HepG2 (cell line): ENCODE results near the gene AEN. TPM values are rescaled to one million over a fixed set of nuclear protein-coding genes. Genes with fewer than 3 reads are reported as not detected.

ENCODE experiments used
- ARID2 ChIP-seq: sonication (generic); formaldehyde crosslinking; IDR thresholded peaks from 2 replicates; pipeline ENCODE4 v1.8.1; 2022; ENCODE audit warnings: mild to moderate bottlenecking, missing genetic modification reagents, borderline replicate concordance
- BRD4 ChIP-seq: sonication (generic); formaldehyde crosslinking; IDR thresholded peaks from 2 replicates; pipeline ENCODE4 v1.4.0; 2020; ENCODE audit warnings: missing genetic modification reagents
- GABPB1 ChIP-seq: IDR thresholded peaks from 2 replicates; pipeline ENCODE4 v1.6.1; 2016; ENCODE audit warnings: mild to moderate bottlenecking, missing genetic modification reagents, moderate library complexity, missing compliant biosample characterization
- GLI4 ChIP-seq: sonication (generic); formaldehyde crosslinking; IDR thresholded peaks from 2 replicates; pipeline ENCODE4 v1.5.1; 2020; ENCODE audit warnings: missing genetic modification reagents, mild to moderate bottlenecking, moderate library complexity, borderline replicate concordance
- HNRNPL ChIP-seq: fragments of 200-400 bp; formaldehyde crosslinking; IDR thresholded peaks from 2 replicates; pipeline ENCODE4 v1.6.1; 2017; ENCODE audit warnings: mild to moderate bottlenecking, low read depth, low read length
- HNRNPLL ChIP-seq: fragments of 200-400 bp; formaldehyde crosslinking; IDR thresholded peaks from 2 replicates; pipeline ENCODE4 v1.6.1; 2017; ENCODE audit warnings: mild to moderate bottlenecking, low read depth, low read length; ENCODE audit not compliant: poor library complexity, severe bottlenecking
- ISL2 ChIP-seq: sonication (generic); formaldehyde crosslinking; IDR thresholded peaks from 2 replicates; pipeline ENCODE4 v1.5.0; 2020; ENCODE audit warnings: missing genetic modification reagents
- JUND ChIP-seq: sonication (generic); formaldehyde crosslinking; IDR thresholded peaks from 2 replicates; pipeline ENCODE4 v1.8.0; 2022; ENCODE audit warnings: mild to moderate bottlenecking, missing genetic modification reagents
- MEF2D ChIP-seq: sonication (generic); formaldehyde crosslinking; IDR thresholded peaks from 2 replicates; pipeline ENCODE4 v1.5.1; 2020; ENCODE audit warnings: mild to moderate bottlenecking, missing genetic modification reagents
- NFYB ChIP-seq: sonication (generic); formaldehyde crosslinking; IDR thresholded peaks from 2 replicates; pipeline ENCODE4 v1.4.0; 2020; ENCODE audit warnings: missing genetic modification reagents
- PHF8 ChIP-seq: sonication (generic); formaldehyde crosslinking; IDR thresholded peaks from 2 replicates; pipeline ENCODE4 v1.5.0; 2020; ENCODE audit warnings: missing genetic modification reagents
- RAD51 ChIP-seq: fragments of 450-650 bp; IDR thresholded peaks from 2 replicates; pipeline ENCODE4 v1.6.1; 2016; ENCODE audit warnings: borderline replicate concordance
- SALL2 ChIP-seq: sonication (generic); formaldehyde crosslinking; IDR thresholded peaks from 2 replicates; pipeline ENCODE4 v1.8.1; 2023; ENCODE audit warnings: mild to moderate bottlenecking, missing genetic modification reagents, inconsistent platforms
- SP2 ChIP-seq: sonication (generic); formaldehyde crosslinking; IDR thresholded peaks from 2 replicates; pipeline ENCODE4 v1.5.1; 2020; ENCODE audit warnings: mild to moderate bottlenecking, missing genetic modification reagents
- XRCC5 ChIP-seq: fragments of 200-400 bp; formaldehyde crosslinking; optimal IDR thresholded peaks from 2 replicates; pipeline ENCODE3; 2017; ENCODE audit warnings: mild to moderate bottlenecking, low read length
- YEATS2 ChIP-seq: sonication (generic); formaldehyde crosslinking; IDR thresholded peaks from 2 replicates; pipeline ENCODE4 v1.4.0; 2020; ENCODE audit warnings: missing genetic modification reagents, borderline replicate concordance
- ZBTB26 ChIP-seq: IDR thresholded peaks from 2 replicates; pipeline ENCODE4 v1.6.1; 2016; ENCODE audit warnings: missing compliant biosample characterization, missing genetic modification reagents, borderline replicate concordance
- ZBTB46 ChIP-seq: sonication (generic); formaldehyde crosslinking; IDR thresholded peaks from 2 replicates; pipeline ENCODE4 v1.4.0; 2020; ENCODE audit warnings: mild to moderate bottlenecking, missing genetic modification reagents, borderline replicate concordance
- ZMYM3 ChIP-seq: sonication (generic); formaldehyde crosslinking; IDR thresholded peaks from 2 replicates; pipeline ENCODE4 v1.5.1; 2020; ENCODE audit warnings: mild to moderate bottlenecking, missing genetic modification reagents
- ZNF232 ChIP-seq: sonication (generic); formaldehyde crosslinking; IDR thresholded peaks from 2 replicates; pipeline ENCODE4 v1.4.0; 2020; ENCODE audit warnings: missing genetic modification reagents, borderline replicate concordance
- ZNF292 ChIP-seq: sonication (generic); formaldehyde crosslinking; IDR thresholded peaks from 2 replicates; pipeline ENCODE4 v1.8.1; 2022; ENCODE audit warnings: mild to moderate bottlenecking, low read depth, missing genetic modification reagents, borderline replicate concordance
- ZNF335 ChIP-seq: sonication (generic); formaldehyde crosslinking; IDR thresholded peaks from 2 replicates; pipeline ENCODE4 v1.4.0; 2020; ENCODE audit warnings: missing genetic modification reagents
- ZNF549 ChIP-seq: sonication (generic); formaldehyde crosslinking; IDR thresholded peaks from 2 replicates; pipeline ENCODE4 v1.5.0; 2020; ENCODE audit warnings: missing genetic modification reagents
- ZNF569 ChIP-seq: sonication (generic); formaldehyde crosslinking; IDR thresholded peaks from 2 replicates; pipeline ENCODE4 v1.5.0; 2020; ENCODE audit warnings: mild to moderate bottlenecking, missing genetic modification reagents, moderate library complexity, borderline replicate concordance
- ZSCAN5A ChIP-seq: sonication (generic); formaldehyde crosslinking; IDR thresholded peaks from 2 replicates; pipeline ENCODE4 v1.8.0; 2022; ENCODE audit warnings: mild to moderate bottlenecking, missing genetic modification reagents, borderline replicate concordance
- polyA plus RNA-seq, 8 experiments: library from polyadenylated mRNA; depleted of rRNA in 3 of 8; stranded (reverse) in 7 of 8; unstranded in 1 of 8; fragments of >200 nt; fragmentation: Illumina TruSeq in 4 of 8; extraction: Trizol in 4 of 8; gene quantifications; 2 replicates each; pipeline versions ENCODE4 v1.2.1 to v1.2.3, GENCODE V29; 2011 to 2016; ENCODE audit warnings: low read depth in 4 of 8, missing spikeins in 1 of 8, mixed read lengths in 1 of 8; ENCODE audit not compliant: insufficient read depth in 1 of 8
- total RNA-seq, 5 experiments: library from RNA; depleted of rRNA; stranded (reverse); fragments of >200 nt; fragmentation: Illumina TruSeq; extraction: Trizol; gene quantifications; 2 replicates each; pipeline ENCODE4 v1.2.3, GENCODE V29; 2016; ENCODE audit warnings: low read depth in 1 of 5

Gene AEN
- total and polyA plus RNA-seq, 2 of the 13 experiments (the other 11 are each of a cell fraction or from before 2014, with no cell fraction given): 51.3 to 118 TPM

GRCh38 chr15:88681610-88682221 lies 60.6 kb downstream of the AEN start (continued):
- TF ChIP-seq ZSCAN5A (CRISPR knock-in tag) (peak; percentile 83; the same call in 1 of the 2 replicates), ZBTB46 (CRISPR knock-in tag) (0 out of 2 replicates have a peak, but pooled peaks have one; percentile 26), ZNF549 (CRISPR knock-in tag) (peak; percentile 90; the same call in 1 of the 2 replicates), PHF8 (peak; percentile 73), SP2 (CRISPR knock-in tag) (peak; percentile 27; the same call in 1 of the 2 replicates), JUND (CRISPR knock-in tag) (0 out of 2 replicates have a peak, but pooled peaks have one; percentile 21), ZNF335 (peak; percentile 82), XRCC5 (peak; percentile 73), HNRNPLL (peak; percentile 45), NFYB (CRISPR knock-in tag) (peak; percentile 46; the same call in 1 of the 2 replicates), HNRNPL (peak; percentile 93), RAD51 (no peak), SALL2 (0 out of 2 replicates have a peak, but pooled peaks have one; percentile 63), GABPB1 (CRISPR knock-in tag) (peak; percentile 60), ZNF292 (CRISPR knock-in tag) (peak; percentile 99), ISL2 (CRISPR knock-in tag) (peak; percentile 50; the same call in 1 of the 2 replicates), ZMYM3 (CRISPR knock-in tag) (peak; percentile 89; the same call in 1 of the 2 replicates), YEATS2 (CRISPR knock-in tag) (no peak), BRD4 (CRISPR knock-in tag) (peak; percentile 59; the same call in 1 of the 2 replicates), ZNF232 (CRISPR knock-in tag) (peak; percentile 35; the same call in 1 of the 2 replicates), ARID2 (CRISPR knock-in tag) (no peak), ZNF569 (no peak), MEF2D (0 out of 2 replicates have a peak, but pooled peaks have one; percentile 36), GLI4 (CRISPR knock-in tag) (peak; percentile 36; the same call in 1 of the 2 replicates), ZBTB26 (CRISPR knock-in tag) (no peak)
